Measurements from ENCODE around the gene EMX1.
"Not testable (repeated sequence)": the region's sequence is repeated elsewhere in the genome, so short reads cannot be mapped to it uniquely, and the experiment has no call there.

EMX1 gene

DNA sequence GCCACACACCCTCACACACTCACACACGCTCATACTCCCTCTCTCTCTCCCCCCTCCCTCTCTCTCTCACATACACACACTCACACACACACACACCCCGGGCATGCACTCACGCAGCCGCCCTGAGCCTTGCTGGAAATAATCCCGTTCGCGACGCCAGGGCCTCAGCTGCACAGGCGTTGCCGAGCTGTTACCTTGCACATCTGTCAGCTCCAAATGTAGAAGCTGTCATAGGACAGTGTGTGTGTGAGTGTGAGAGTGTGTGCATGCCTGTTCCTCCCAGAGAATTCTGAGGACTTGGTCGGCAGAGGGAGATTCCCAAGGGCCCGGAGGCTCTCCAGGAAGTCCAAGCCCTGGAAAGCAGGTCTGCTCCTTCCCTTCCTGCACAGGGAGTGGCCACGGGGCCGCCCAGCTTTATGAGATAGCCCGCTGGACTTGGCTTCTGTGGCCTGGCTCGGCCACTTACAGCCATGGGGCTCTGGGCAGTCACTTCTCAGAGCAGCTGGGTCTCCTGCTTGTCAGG lies 21.5 kb upstream of the EMX1 start:
- TF ChIP-seq EZH2 (IDR thresholded peaks at IDR 0.05) (no peak), POLR2AphosphoS5 (IDR thresholded peaks at IDR 0.05; ENCODE audit: borderline replicate concordance, low read depth, low read length) (no peak), FOXP2 (optimal IDR thresholded peaks at IDR 0.05; ENCODE audit: control extremely low read depth, extremely low read length, insufficient read depth) (no peak)
- Histone ChIP-seq H3K9ac (ENCODE audit: insufficient read length) (no peak overlapping the region), H3K36me3 (ENCODE audit: insufficient read depth, low read length) (peaks cover 6% of the 10 kb centered on the region; the same call in 1 of the 2 replicates), H3K4me3 (no peak overlapping the region), H3K27ac (no peak overlapping the region), H3K9me3 (ENCODE audit: low read depth, low read length) (no peaks in the 10 kb centered on the region)
- DNase-seq (ENCODE audit: low read depth, low spot score), result no peak

GRCh38 chr2:72896446-72896845 lies 20.9 kb upstream of the EMX1 start:
- H3K9ac ChIP-seq (ENCODE audit: insufficient read length), result no peak overlapping the region
- H3K9me3 ChIP-seq (ENCODE audit: low read depth, low read length), result no peaks in the 10 kb centered on the region
- no peak for TF ChIP-seq EZH2 (IDR thresholded peaks at IDR 0.05)
- TF ChIP-seq POLR2AphosphoS5 (IDR thresholded peaks at IDR 0.05; ENCODE audit: borderline replicate concordance, low read depth, low read length), result no peak
- TF ChIP-seq FOXP2 (optimal IDR thresholded peaks at IDR 0.05; ENCODE audit: control extremely low read depth, extremely low read length, insufficient read depth), result no peak
- no peak for DNase-seq (ENCODE audit: low read depth, low spot score)
- no peak overlapping the region for H3K4me3 ChIP-seq
- H3K36me3 ChIP-seq (ENCODE audit: insufficient read depth, low read length), result peaks cover 6% of the 10 kb centered on the region; the same call in 1 of the 2 replicates
- no peak overlapping the region for H3K27ac ChIP-seq

GRCh38 chr2:72897785-72898584 lies 19.3 kb upstream of the EMX1 start:
- no peak for DNase-seq (ENCODE audit: low read depth, low spot score)
- TF ChIP-seq POLR2AphosphoS5 (IDR thresholded peaks at IDR 0.05; ENCODE audit: borderline replicate concordance, low read depth, low read length), result no peak
- no peak for TF ChIP-seq FOXP2 (optimal IDR thresholded peaks at IDR 0.05; ENCODE audit: control extremely low read depth, extremely low read length, insufficient read depth)
- TF ChIP-seq EZH2 (IDR thresholded peaks at IDR 0.05), result no peak
- Histone ChIP-seq H3K27ac (no peak overlapping the region), H3K9ac (ENCODE audit: insufficient read length) (no peak overlapping the region), H3K9me3 (ENCODE audit: low read depth, low read length) (no peaks in the 10 kb centered on the region), H3K36me3 (ENCODE audit: insufficient read depth, low read length) (no peaks in the 10 kb centered on the region), H3K4me3 (no peak overlapping the region)

DNA sequence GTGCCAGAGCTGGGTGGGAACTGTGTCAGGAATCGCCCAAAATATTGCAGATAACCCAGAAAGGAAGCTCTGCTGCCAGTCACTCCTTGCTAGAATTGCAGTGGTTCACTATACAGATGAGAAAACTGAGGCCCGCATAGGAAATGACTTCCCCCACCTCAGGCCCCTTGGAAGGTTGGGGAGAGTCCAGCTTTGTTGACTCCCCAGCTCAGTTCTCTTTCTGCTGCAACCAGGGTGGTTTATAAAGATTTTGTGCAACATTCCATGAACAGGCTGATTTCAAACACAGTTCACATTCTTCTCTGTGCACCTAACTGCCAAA lies 18.8 kb upstream of the EMX1 start:
- H3K9me3 ChIP-seq (ENCODE audit: low read depth, low read length), result no peaks in the 10 kb centered on the region
- no peak overlapping the region for H3K27ac ChIP-seq
- TF ChIP-seq EZH2 (IDR thresholded peaks at IDR 0.05) (no peak), POLR2AphosphoS5 (IDR thresholded peaks at IDR 0.05; ENCODE audit: borderline replicate concordance, low read depth, low read length) (no peak), FOXP2 (optimal IDR thresholded peaks at IDR 0.05; ENCODE audit: control extremely low read depth, extremely low read length, insufficient read depth) (no peak)
- H3K9ac ChIP-seq (ENCODE audit: insufficient read length), result no peak overlapping the region
- H3K36me3 ChIP-seq (ENCODE audit: insufficient read depth, low read length), result no peaks in the 10 kb centered on the region
- no peak overlapping the region for H3K4me3 ChIP-seq
- DNase-seq (ENCODE audit: low read depth, low spot score), result no peak

DNA sequence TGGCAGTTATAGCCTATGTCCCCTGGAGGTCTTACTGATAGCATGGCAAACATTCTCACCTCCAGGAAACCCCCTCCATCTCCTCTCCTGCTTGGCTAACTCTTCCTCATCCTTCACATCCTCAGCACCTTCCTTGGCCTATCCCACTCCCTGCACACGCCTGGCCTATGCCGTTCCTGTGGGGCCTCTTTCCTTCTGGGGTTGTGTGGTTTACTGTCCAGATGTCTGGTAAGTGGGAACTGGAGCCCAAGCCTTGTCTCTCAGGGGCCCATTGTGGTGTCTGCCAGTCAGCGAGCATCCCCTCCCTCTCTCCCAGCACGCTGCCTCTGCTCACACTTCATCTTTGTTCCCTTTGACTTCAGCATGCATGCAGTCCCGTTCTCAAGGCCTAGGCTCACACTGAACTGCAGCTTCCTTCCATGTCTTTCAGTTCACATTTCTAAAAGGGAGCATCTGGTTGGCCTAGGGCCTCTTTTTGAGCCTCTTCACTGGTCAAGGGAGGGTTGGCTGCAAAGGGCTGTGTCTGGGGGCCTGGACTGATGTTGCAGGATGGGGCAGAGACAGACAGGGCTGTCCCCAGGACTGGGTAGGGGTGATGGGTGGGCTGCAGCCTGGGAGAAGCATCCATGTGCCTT lies 17.0 kb upstream of the EMX1 start:
- DNase-seq (ENCODE audit: low read depth, low spot score), result no peak
- Histone ChIP-seq H3K36me3 (ENCODE audit: insufficient read depth, low read length) (no peaks in the 10 kb centered on the region), H3K4me3 (no peak overlapping the region), H3K9me3 (ENCODE audit: low read depth, low read length) (no peaks in the 10 kb centered on the region), H3K27ac (no peak overlapping the region), H3K9ac (ENCODE audit: insufficient read length) (no peak overlapping the region)
- no peak for TF ChIP-seq EZH2 (IDR thresholded peaks at IDR 0.05)
- TF ChIP-seq POLR2AphosphoS5 (IDR thresholded peaks at IDR 0.05; ENCODE audit: borderline replicate concordance, low read depth, low read length), result no peak
- TF ChIP-seq FOXP2 (optimal IDR thresholded peaks at IDR 0.05; ENCODE audit: control extremely low read depth, extremely low read length, insufficient read depth), result no peak

DNA sequence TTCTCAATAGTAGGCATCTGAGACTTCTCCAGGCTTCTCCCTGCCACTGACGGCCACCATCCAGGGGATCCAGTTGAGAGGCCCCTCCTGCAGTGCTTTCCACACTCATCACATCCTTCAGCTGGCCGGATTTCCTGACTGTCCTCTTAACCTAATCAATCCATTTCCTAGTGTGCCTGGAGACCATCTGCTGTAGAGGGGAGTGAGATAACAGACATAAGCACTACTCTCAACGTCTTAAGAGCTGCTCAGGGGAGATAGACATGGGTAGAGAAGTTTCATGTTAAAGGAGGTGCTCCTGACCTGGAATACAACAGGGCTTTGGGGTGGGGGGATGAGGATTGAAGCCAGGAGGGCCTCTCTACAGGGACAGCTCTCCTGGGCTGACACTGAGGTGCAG lies 15.9 kb upstream of the EMX1 start:
- no peak for DNase-seq (ENCODE audit: low read depth, low spot score)
- TF ChIP-seq POLR2AphosphoS5 (IDR thresholded peaks at IDR 0.05; ENCODE audit: borderline replicate concordance, low read depth, low read length), result no peak
- no peak for TF ChIP-seq FOXP2 (optimal IDR thresholded peaks at IDR 0.05; ENCODE audit: control extremely low read depth, extremely low read length, insufficient read depth)
- TF ChIP-seq EZH2 (IDR thresholded peaks at IDR 0.05), result no peak
- H3K27ac ChIP-seq, result no peak overlapping the region
- no peak overlapping the region for H3K4me3 ChIP-seq
- no peaks in the 10 kb centered on the region for H3K9me3 ChIP-seq (ENCODE audit: low read depth, low read length)
- H3K36me3 ChIP-seq (ENCODE audit: insufficient read depth, low read length), result no peaks in the 10 kb centered on the region
- no peak overlapping the region for H3K9ac ChIP-seq (ENCODE audit: insufficient read length)

DNA sequence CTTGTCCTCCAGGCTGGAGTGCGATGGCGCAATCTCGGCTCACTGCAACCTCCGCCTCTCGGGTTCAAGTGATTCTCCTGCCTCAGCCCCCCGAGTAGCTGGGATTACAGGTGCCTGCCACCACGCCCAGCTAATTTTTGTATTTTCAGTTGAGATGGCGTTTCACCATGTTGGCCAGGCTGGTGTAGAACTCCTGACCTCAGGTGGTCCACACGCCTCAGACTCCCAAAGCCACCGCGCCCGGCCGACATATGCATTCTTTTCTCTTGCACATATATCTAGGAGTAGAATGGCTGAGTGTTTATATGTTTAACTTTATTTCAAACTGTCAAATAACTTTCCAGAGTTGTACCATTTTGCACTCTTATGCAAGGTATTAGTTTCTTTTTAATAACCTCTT lies 9.9 kb upstream of the EMX1 start:
- H3K9me3 ChIP-seq (ENCODE audit: low read depth, low read length); H3K27ac ChIP-seq; H3K4me3 ChIP-seq; H3K9ac ChIP-seq (ENCODE audit: insufficient read length); DNase-seq (ENCODE audit: low read depth, low spot score); H3K36me3 ChIP-seq (ENCODE audit: insufficient read depth, low read length): not testable (repeated sequence)

DNA sequence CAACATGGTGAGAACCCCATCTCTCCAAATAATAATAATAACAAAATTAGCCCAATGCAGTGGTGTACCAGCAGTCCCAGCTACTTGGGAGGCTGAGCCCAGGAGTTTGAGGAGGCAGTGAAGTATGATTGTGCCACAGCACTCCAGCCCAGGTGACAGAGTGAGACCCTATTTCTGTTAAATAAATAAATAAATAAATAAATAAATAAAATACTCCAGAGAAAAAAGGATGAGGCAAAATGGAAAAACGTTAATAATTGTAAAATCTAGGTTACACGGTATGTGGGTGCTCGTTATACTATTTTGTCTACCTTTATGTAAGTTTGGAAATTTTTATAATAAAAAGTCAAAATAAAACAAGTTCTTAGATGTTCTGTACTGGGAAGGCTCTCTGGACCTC lies 8.6 kb upstream of the EMX1 start:
- Histone ChIP-seq H3K36me3 (ENCODE audit: insufficient read depth, low read length) (no peaks in the 10 kb centered on the region), H3K9ac (ENCODE audit: insufficient read length) (no peak overlapping the region), H3K9me3 (ENCODE audit: low read depth, low read length) (no peaks in the 10 kb centered on the region), H3K27ac (no peak overlapping the region), H3K4me3 (no peak overlapping the region)
- TF ChIP-seq EZH2 (IDR thresholded peaks at IDR 0.05) (no peak), POLR2AphosphoS5 (IDR thresholded peaks at IDR 0.05; ENCODE audit: borderline replicate concordance, low read depth, low read length) (no peak), FOXP2 (optimal IDR thresholded peaks at IDR 0.05; ENCODE audit: control extremely low read depth, extremely low read length, insufficient read depth) (no peak)
- DNase-seq (ENCODE audit: low read depth, low spot score), result no peak

Data from SK-N-MC (cell line).